OCI-LY7 (cell line): ENCODE results near the gene PPIL6. TPM values are rescaled to one million over a fixed set of nuclear protein-coding genes. Genes with fewer than 3 reads are reported as not detected.

ENCODE experiments used
- BruUV-seq: library from RNA; stranded (reverse); fragments of 400-500 nt; replicated peaks from 2 replicates; lab custom pipeline; 2021; lab: Mats Ljungman, UMichigan
- CTCF ChIA-PET: fragments of 300-600 bp; sonication (Branson Sonifier 250); formaldehyde crosslinking; loops from one replicate; lab custom pipeline; 2022; ENCODE audit warnings: antibody characterized with exemption; ENCODE audit not compliant: unreplicated experiment; lab: Charles Lee
- POLR2A ChIA-PET: fragments of 300-600 bp; sonication (Branson Sonifier 250); formaldehyde crosslinking; loops from one replicate; lab custom pipeline; 2022; ENCODE audit warnings: antibody characterized with exemption; lab: Charles Lee
- DNase-seq: peaks from one replicate; pipeline ENCODE4 v3.0.0-alpha.2; 2015; ENCODE audit warnings: low spot score
- H2AFZ ChIP-seq: fragments of 200-600 bp; sonication (generic), shearing (Covaris generic); 2 replicates; pipeline ENCODE4 v1.6.1; 2014; ENCODE audit warnings: mild to moderate bottlenecking, antibody characterized with exemption, low read length, moderate library complexity
- H3K27ac ChIP-seq: fragments of 200-600 bp; sonication (generic); 2 replicates; pipeline ENCODE4 v1.5.1; 2014; ENCODE audit warnings: mixed run types, low read depth, mild to moderate bottlenecking, moderate library complexity, low read length, inconsistent platforms; ENCODE audit not compliant: poor library complexity, severe bottlenecking
- H3K36me3 ChIP-seq: fragments of 200-600 bp; sonication (generic); 2 replicates; pipeline ENCODE4 v1.6.1; 2014; ENCODE audit warnings: mild to moderate bottlenecking, antibody characterized with exemption, low read length, moderate library complexity, mixed read lengths; ENCODE audit not compliant: insufficient read depth
- H3K4me1 ChIP-seq: fragments of 200-600 bp; sonication (generic); 2 replicates; pipeline ENCODE4 v1.5.1; 2014; ENCODE audit warnings: mild to moderate bottlenecking, low read length; ENCODE audit not compliant: insufficient read depth, poor library complexity, severe bottlenecking
- H3K4me2 ChIP-seq: fragments of 200-600 bp; sonication (generic); 2 replicates; pipeline ENCODE4 v1.6.1; 2014; ENCODE audit warnings: mild to moderate bottlenecking, low read length
- H3K4me3 ChIP-seq: fragments of 200-600 bp; sonication (generic); 2 replicates; pipeline ENCODE4 v1.5.1; 2014; ENCODE audit warnings: mild to moderate bottlenecking, low read depth, low read length; ENCODE audit not compliant: poor library complexity, severe bottlenecking
- H3K79me2 ChIP-seq: fragments of 200-600 bp; sonication (generic); 2 replicates; pipeline ENCODE4 v1.6.1; 2016; ENCODE audit warnings: low read depth, mild to moderate bottlenecking, low read length, moderate library complexity, mixed read lengths; ENCODE audit not compliant: insufficient read depth
- H3K9me2 ChIP-seq: fragments of 200-600 bp; sonication (generic); 2 replicates; pipeline ENCODE4 v1.6.1; 2016; ENCODE audit warnings: mild to moderate bottlenecking, low read length, mixed read lengths; ENCODE audit not compliant: insufficient read depth
- H3K9me3 ChIP-seq: fragments of 200-600 bp; sonication (generic); 2 replicates; pipeline ENCODE4 v1.6.1; 2014; ENCODE audit warnings: mild to moderate bottlenecking, mixed run types, low read length, mixed read lengths
- H4K20me1 ChIP-seq: fragments of 200-600 bp; sonication (generic); 2 replicates; pipeline ENCODE4 v1.6.1; 2014; ENCODE audit warnings: mild to moderate bottlenecking, antibody characterized with exemption, low read length, moderate library complexity, mixed read lengths; ENCODE audit not compliant: insufficient read depth
- EZH2phosphoT487 ChIP-seq: fragments of 200-600 bp; sonication (generic); IDR thresholded peaks from 2 replicates; pipeline ENCODE4 v1.6.1; 2018; ENCODE audit warnings: low read depth, borderline replicate concordance, mild to moderate bottlenecking, mixed run types, antibody characterized with exemption, low read length, moderate library complexity, mixed read lengths
- intact Hi-C: fragments of 100-400 bp; cut with micrococcal nuclease; formaldehyde crosslinking; loops from one replicate; pipeline ENCODE4 v1.10.0; 2022; ENCODE audit not compliant: unreplicated experiment
- total RNA-seq, 2 experiments: library from RNA; depleted of rRNA in 1 of 2; stranded (reverse); fragments of >200 nt in 1 of 2; shearing (Covaris generic) in 1 of 2; gene quantifications; 2 replicates each; pipeline ENCODE4 v1.2.3, GENCODE V29; 2014 to 2022
- TF ChIP-seq, protein P1 (sequence below): fragments of 200-600 bp; sonication (generic); conservative IDR thresholded peaks from 2 replicates; pipeline ENCODE4 v1.5.1; 2014; ENCODE audit warnings: mild to moderate bottlenecking, antibody characterized with exemption, low read length, moderate library complexity, mixed read lengths

PPIL6 gene
- total RNA-seq, 2 experiments from 2014 or later, result 1.6 to 1.7 TPM

DNA sequence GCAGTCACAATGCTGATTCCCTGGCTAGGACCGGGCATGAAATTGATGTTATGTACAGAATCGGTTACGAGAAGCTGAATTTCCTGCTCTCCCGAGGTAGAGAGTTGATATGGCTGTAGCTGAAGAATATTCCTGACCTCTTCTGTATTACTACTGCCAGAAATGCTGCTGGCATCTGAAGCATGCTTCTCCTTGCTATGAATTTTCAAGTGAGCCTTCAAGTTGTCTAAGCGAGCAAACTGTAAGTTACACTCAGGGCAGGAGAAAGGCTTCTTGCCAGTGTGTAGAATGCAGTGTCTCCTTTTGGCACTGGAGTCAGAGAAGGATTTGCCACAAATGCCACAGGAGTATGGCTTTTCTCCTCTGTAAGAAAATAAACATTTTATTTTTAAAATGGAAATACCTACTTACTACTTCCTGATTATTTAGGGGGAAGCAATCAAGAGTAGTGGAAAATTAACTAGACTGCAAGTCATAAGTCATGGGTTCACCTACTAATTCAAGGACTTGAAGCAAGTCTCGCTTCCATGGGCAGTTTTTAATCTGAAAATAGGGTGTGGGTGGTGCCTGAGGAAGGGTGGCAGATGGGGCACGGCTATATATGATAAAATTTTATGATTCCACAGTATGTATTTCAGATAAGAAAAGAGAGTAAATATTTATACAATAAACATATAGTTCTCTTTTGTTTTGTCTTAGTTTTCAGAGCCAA lies 25.9 kb upstream of the PPIL6 start:
- no peaks in the 10 kb centered on the region for H3K9me2 ChIP-seq
- H3K4me3 ChIP-seq, result no peak overlapping the region
- no peak overlapping the region for H2AFZ ChIP-seq
- H3K4me2 ChIP-seq, result no peak overlapping the region
- no peaks in the 10 kb centered on the region for H4K20me1 ChIP-seq
- H3K36me3 ChIP-seq, result peaks cover 98% of the 10 kb centered on the region
- peaks cover 37% of the 10 kb centered on the region for H3K79me2 ChIP-seq
- no peak for DNase-seq
- intact Hi-C loops, result no loop called here
- peaks cover 16% of the 10 kb centered on the region for H3K4me1 ChIP-seq
- TF ChIP-seq EZH2phosphoT487, result no peak
- TF ChIP-seq, protein P1, sequence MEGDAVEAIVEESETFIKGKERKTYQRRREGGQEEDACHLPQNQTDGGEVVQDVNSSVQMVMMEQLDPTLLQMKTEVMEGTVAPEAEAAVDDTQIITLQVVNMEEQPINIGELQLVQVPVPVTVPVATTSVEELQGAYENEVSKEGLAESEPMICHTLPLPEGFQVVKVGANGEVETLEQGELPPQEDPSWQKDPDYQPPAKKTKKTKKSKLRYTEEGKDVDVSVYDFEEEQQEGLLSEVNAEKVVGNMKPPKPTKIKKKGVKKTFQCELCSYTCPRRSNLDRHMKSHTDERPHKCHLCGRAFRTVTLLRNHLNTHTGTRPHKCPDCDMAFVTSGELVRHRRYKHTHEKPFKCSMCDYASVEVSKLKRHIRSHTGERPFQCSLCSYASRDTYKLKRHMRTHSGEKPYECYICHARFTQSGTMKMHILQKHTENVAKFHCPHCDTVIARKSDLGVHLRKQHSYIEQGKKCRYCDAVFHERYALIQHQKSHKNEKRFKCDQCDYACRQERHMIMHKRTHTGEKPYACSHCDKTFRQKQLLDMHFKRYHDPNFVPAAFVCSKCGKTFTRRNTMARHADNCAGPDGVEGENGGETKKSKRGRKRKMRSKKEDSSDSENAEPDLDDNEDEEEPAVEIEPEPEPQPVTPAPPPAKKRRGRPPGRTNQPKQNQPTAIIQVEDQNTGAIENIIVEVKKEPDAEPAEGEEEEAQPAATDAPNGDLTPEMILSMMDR, result no peak
- H3K27ac ChIP-seq, result no peak overlapping the region
- CTCF ChIA-PET, result no interaction called here
- POLR2A ChIA-PET, result interaction anchor here (0.7 to 4.7 kb wide), 2 partner anchors 10 to 11 kb away, joined by 4 to 20 read pairs; partner anchors contain the start of gene MICAL1
- BruUV-seq, result no TSS peak
- no peaks in the 10 kb centered on the region for H3K9me3 ChIP-seq

DNA sequence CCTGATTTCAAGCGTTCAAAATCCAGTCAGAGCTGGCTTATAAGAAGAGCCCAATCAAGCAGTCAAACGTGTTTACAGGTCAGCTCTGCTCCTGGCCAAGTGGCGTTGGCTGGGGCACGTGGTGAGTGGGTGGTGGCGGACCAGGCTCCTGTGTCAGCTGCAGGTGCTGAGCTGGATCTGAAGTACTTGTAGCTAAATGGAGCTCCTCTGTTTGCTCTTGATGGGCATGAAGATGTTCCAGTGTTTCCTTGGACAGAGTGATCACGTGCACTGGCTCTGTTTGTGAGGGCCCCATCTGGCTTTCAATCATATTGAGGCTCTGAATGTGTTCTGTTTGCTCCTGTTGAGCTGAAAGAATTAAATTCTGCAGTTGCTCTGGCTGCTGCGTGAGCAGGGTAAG lies 25.3 kb upstream of the PPIL6 start:
- no peak overlapping the region for H3K27ac ChIP-seq
- H3K79me2 ChIP-seq, result peaks cover 38% of the 10 kb centered on the region
- BruUV-seq, result no TSS peak
- no peaks in the 10 kb centered on the region for H4K20me1 ChIP-seq
- H3K4me3 ChIP-seq, result no peak overlapping the region
- CTCF ChIA-PET, result no interaction called here
- no peak for TF ChIP-seq EZH2phosphoT487
- TF ChIP-seq, protein P1, result no peak
- intact Hi-C loops, result no loop called here
- DNase-seq, result no peak
- H3K4me2 ChIP-seq, result no peak overlapping the region
- H3K4me1 ChIP-seq, result peaks cover 18% of the 10 kb centered on the region
- H3K9me2 ChIP-seq, result no peaks in the 10 kb centered on the region
- POLR2A ChIA-PET, result interaction anchor here (0.7 to 4.7 kb wide), 2 partner anchors 11 kb away, joined by 4 to 20 read pairs; partner anchors contain the start of gene MICAL1
- H3K36me3 ChIP-seq, result peaks cover 98% of the 10 kb centered on the region
- H2AFZ ChIP-seq, result no peak overlapping the region
- no peaks in the 10 kb centered on the region for H3K9me3 ChIP-seq
